Kidney glomerular epithelial cell (primary cell): Measurements from ENCODE around the gene LPP.

Source experiments
- DNase-seq: peaks from one replicate; lab custom pipeline; 2025; lab: John Stamatoyannopoulos, UW

LPP gene

GRCh38 chr3:188220097-188220788 lies 66.3 kb downstream of the LPP start:
- no peak for DNase-seq

- peak; percentile 9 for DNase-seq
These were observed 67.2 kb downstream of the LPP start for GRCh38 chr3:188220988-188221818.

GRCh38 chr3:188223936-188224335 lies 70.0 kb downstream of the LPP start:
- DNase-seq: no peak

GRCh38 chr3:188227442-188227841 lies 73.5 kb downstream of the LPP start:
- DNase-seq: no peak

- no peak for DNase-seq
These were observed 75.2 kb downstream of the LPP start for GRCh38 chr3:188229177-188229576.

GRCh38 chr3:188229726-188230125 lies 75.8 kb downstream of the LPP start:
- no peak for DNase-seq

- DNase-seq: no peak
These were observed 77.0 kb downstream of the LPP start for GRCh38 chr3:188230962-188231361.

- no peak for DNase-seq
These were observed 77.5 kb downstream of the LPP start for GRCh38 chr3:188231456-188231855.

GRCh38 chr3:188232656-188233055 lies 78.7 kb downstream of the LPP start:
- no peak for DNase-seq

GRCh38 chr3:188233320-188233719 lies 79.4 kb downstream of the LPP start:
- peak; percentile 59 for DNase-seq

- peak; percentile 33 for DNase-seq
These were observed 80.2 kb downstream of the LPP start for GRCh38 chr3:188234132-188234531.

GRCh38 chr3:188236271-188236670 lies 82.3 kb downstream of the LPP start:
- no peak for DNase-seq

- DNase-seq: no peak
These were observed 85.1 kb downstream of the LPP start for GRCh38 chr3:188239035-188239434.

- DNase-seq: no peak
These were observed 85.6 kb downstream of the LPP start for GRCh38 chr3:188239577-188239976.

- DNase-seq: no peak
These were observed 86.4 kb downstream of the LPP start for GRCh38 chr3:188240189-188240981.

GRCh38 chr3:188241072-188241471 lies 87.1 kb downstream of the LPP start:
- no peak for DNase-seq

GRCh38 chr3:188241883-188242282 lies 87.9 kb downstream of the LPP start:
- no peak for DNase-seq

- peak; percentile 7 for DNase-seq
These were observed 88.6 kb downstream of the LPP start for GRCh38 chr3:188242436-188243123.

- no peak for DNase-seq
These were observed 89.3 kb downstream of the LPP start for GRCh38 chr3:188243124-188243795.

GRCh38 chr3:188244395-188244861 lies 90.5 kb downstream of the LPP start:
- peak; percentile 78 for DNase-seq

- DNase-seq: no peak
These were observed 92.9 kb downstream of the LPP start for GRCh38 chr3:188246905-188247304.
